AG04450 (cell line): ENCODE measurements around the gene DZANK1. TPM values are rescaled to one million over a fixed set of nuclear protein-coding genes. Genes with fewer than 3 reads are reported as not detected.
"Not testable (repeated sequence)": the region's sequence is repeated elsewhere in the genome, so short reads cannot be mapped to it uniquely, and the experiment has no call there.

Source experiments
- CTCF ChIA-PET: fragments of 300-600, 350-600 bp; formaldehyde crosslinking; extraction: SDS; loops from one replicate; lab custom pipeline; 2022; ENCODE audit warnings: antibody characterized with exemption, inconsistent platforms; lab: Charles Lee
- POLR2A ChIA-PET: fragments of 350-600 bp; formaldehyde crosslinking; extraction: SDS; loops from one replicate; lab custom pipeline; 2021; ENCODE audit warnings: antibody characterized with exemption, inconsistent platforms; lab: Yijun Ruan, JAX
- DNase-seq: peaks from one replicate; pipeline ENCODE4 v3.0.0-alpha.2; 2011; ENCODE audit warnings: low read depth, low spot score
- H3K27ac ChIP-seq: one replicate; pipeline ENCODE4 v1.5.1; 2012; ENCODE audit warnings: low read depth, low read length, control low read depth
- H3K27me3 ChIP-seq: one replicate; pipeline ENCODE4 v1.6.0; 2012; ENCODE audit warnings: low read length; ENCODE audit not compliant: control insufficient read depth, insufficient read depth
- H3K4me3 ChIP-seq: 2 replicates; pipeline ENCODE4 v1.5.1; 2011; ENCODE audit warnings: mild to moderate bottlenecking, low read depth, low read length, control low read depth
- H3K9me3 ChIP-seq: 2 replicates; pipeline ENCODE4 v1.5.1; 2012; ENCODE audit warnings: low read length; ENCODE audit not compliant: control insufficient read depth, insufficient read depth
- CTCF ChIP-seq: IDR thresholded peaks from 2 replicates; pipeline ENCODE4 v1.5.1; 2011; ENCODE audit warnings: low read depth, low read length, control low read depth, inconsistent platforms
- polyA plus RNA-seq: library from polyadenylated mRNA; depleted of rRNA; stranded (reverse); fragments of >200 nt; gene quantifications from 2 replicates; pipeline ENCODE4 v1.2.3, GENCODE V29; 2011

The DZANK1 gene
- polyA plus RNA-seq, 1 experiment: 1.8 TPM

GRCh38 chr20:18405826-18406225 lies 61.0 kb downstream of the DZANK1 start:
- no peak for TF ChIP-seq CTCF
- H3K27me3 ChIP-seq: no peaks in the 10 kb centered on the region
- CTCF ChIA-PET: no interaction called here
- no peak for DNase-seq
- no peaks in the 10 kb centered on the region for H3K9me3 ChIP-seq
- POLR2A ChIA-PET: no interaction called here
- H3K27ac ChIP-seq: no peak overlapping the region
- H3K4me3 ChIP-seq: no peak overlapping the region

GRCh38 chr20:18404172-18404571 lies 62.7 kb downstream of the DZANK1 start:
- POLR2A ChIA-PET: no interaction called here

GRCh38 chr20:18403269-18403668 lies 63.6 kb downstream of the DZANK1 start:
- Histone ChIP-seq H3K4me3 (no peak overlapping the region), H3K9me3 (no peaks in the 10 kb centered on the region), H3K27me3 (no peaks in the 10 kb centered on the region), H3K27ac (no peak overlapping the region)
- no peak for DNase-seq
- TF ChIP-seq CTCF: no peak
- CTCF ChIA-PET: no interaction called here
- POLR2A ChIA-PET: no interaction called here

More at GRCh38 chr20:18404172-18404571, 62.7 kb downstream of the DZANK1 start:
- H3K4me3 ChIP-seq: no peak overlapping the region
- CTCF ChIA-PET: no interaction called here
- no peak overlapping the region for H3K27ac ChIP-seq
- no peaks in the 10 kb centered on the region for H3K27me3 ChIP-seq
- TF ChIP-seq CTCF: no peak
- no peak for DNase-seq
- no peaks in the 10 kb centered on the region for H3K9me3 ChIP-seq

GRCh38 chr20:18401305-18401704 lies 65.5 kb downstream of the DZANK1 start:
- H3K9me3 ChIP-seq: no peaks in the 10 kb centered on the region
- no peaks in the 10 kb centered on the region for H3K27me3 ChIP-seq
- no peak overlapping the region for H3K4me3 ChIP-seq
- CTCF ChIA-PET: no interaction called here
- POLR2A ChIA-PET: no interaction called here
- no peak for DNase-seq
- no peak for TF ChIP-seq CTCF
- no peak overlapping the region for H3K27ac ChIP-seq

- CTCF ChIA-PET: no interaction called here
- POLR2A ChIA-PET: no interaction called here
- no peak for TF ChIP-seq CTCF
- DNase-seq: no peak
- no peak overlapping the region for H3K4me3 ChIP-seq
- H3K9me3 ChIP-seq: no peaks in the 10 kb centered on the region
- no peaks in the 10 kb centered on the region for H3K27me3 ChIP-seq
- H3K27ac ChIP-seq: no peak overlapping the region
Measured at GRCh38 chr20:18400460-18400859, 66.4 kb downstream of the DZANK1 start.

- DNase-seq, H3K27me3 ChIP-seq, H3K27ac ChIP-seq, POLR2A ChIA-PET, H3K9me3 ChIP-seq, H3K4me3 ChIP-seq, CTCF ChIA-PET: not testable (repeated sequence)
Measured at GRCh38 chr20:18398713-18399112, 68.1 kb downstream of the DZANK1 start.
